IPS-15b (cell line): ENCODE data around the gene RPRD1A.
"Not testable (repeated sequence)": the region's sequence is repeated elsewhere in the genome, so short reads cannot be mapped to it uniquely, and the experiment has no call there.

Source experiments
- H3K27me3 ChIP-seq: one replicate; pipeline ENCODE4 v1.6.1; 2013; ENCODE audit warnings: low read length; ENCODE audit not compliant: control insufficient read depth, insufficient read depth
- H3K36me3 ChIP-seq: one replicate; pipeline ENCODE4 v1.6.1; 2013; ENCODE audit warnings: low read length; ENCODE audit not compliant: control insufficient read depth, insufficient read depth
- H3K4me1 ChIP-seq: one replicate; pipeline ENCODE4 v1.6.1; 2013; ENCODE audit warnings: mild to moderate bottlenecking, low read length; ENCODE audit not compliant: control insufficient read depth, insufficient read depth
- H3K4me3 ChIP-seq: one replicate; pipeline ENCODE4 v1.5.1; 2013; ENCODE audit warnings: low read depth, low read length
- H3K9ac ChIP-seq: one replicate; pipeline ENCODE4 v1.6.1; 2013; ENCODE audit warnings: low read depth, mild to moderate bottlenecking, low read length
- H3K9me3 ChIP-seq: one replicate; pipeline ENCODE4 v1.6.1; 2013; ENCODE audit warnings: mild to moderate bottlenecking, low read length; ENCODE audit not compliant: control insufficient read depth, insufficient read depth

Gene RPRD1A

GRCh38 chr18:36075862-36076587, 8.7 kb upstream of the RPRD1A start:
- Histone ChIP-seq H3K4me1 (no peaks in the 10 kb centered on the region), H3K9me3 (no peaks in the 10 kb centered on the region), H3K27me3 (no peaks in the 10 kb centered on the region), H3K9ac (no peak overlapping the region), H3K36me3 (no peaks in the 10 kb centered on the region), H3K4me3 (no peak overlapping the region)

DNA sequence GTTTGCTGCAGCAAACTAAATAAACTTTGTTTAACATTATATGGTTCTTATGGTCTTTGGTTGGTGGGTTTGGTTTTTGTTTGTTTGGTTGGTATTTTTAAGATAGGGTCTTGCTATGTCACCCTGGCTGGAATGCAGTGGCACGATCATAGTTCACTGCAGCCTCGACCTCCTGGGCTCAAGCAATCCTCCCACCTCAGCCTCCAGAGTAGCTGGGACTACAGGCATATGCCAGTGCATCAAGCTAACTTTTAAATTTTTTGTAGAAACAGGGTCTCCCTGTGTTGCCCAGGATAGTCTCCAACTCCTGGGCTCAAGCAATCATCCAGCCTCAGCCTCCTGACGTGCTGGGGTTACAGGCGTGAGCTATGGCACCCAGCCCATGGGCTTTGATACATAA, 7.1 kb upstream of the RPRD1A start:
- no peaks in the 10 kb centered on the region for H3K36me3 ChIP-seq

DNA sequence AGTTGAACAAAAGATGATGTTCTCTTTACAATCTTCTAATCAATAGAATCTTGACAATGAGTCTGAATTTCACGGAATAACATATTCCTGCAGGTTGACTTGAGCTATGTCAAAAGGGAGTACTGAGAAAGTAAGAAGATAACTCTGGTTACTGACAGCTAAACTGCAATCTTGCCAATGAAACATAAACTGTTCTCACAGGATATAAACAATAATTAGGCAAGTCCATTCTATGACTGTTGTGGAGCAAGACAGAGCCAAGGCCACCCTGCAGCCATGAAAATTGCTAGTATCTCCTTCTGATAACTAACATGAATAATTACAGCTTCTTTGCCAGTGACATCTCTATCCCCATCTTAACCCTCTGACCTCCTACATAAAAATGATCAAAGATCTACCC, 6.3 kb upstream of the RPRD1A start:
- Histone ChIP-seq H3K4me1 (no peaks in the 10 kb centered on the region), H3K27me3 (no peaks in the 10 kb centered on the region), H3K9me3 (no peaks in the 10 kb centered on the region), H3K4me3 (no peak overlapping the region), H3K9ac (no peak overlapping the region), H3K36me3 (no peaks in the 10 kb centered on the region)

More for the DNA sequence above, 7.1 kb upstream of the RPRD1A start:
- Histone ChIP-seq H3K27me3 (no peaks in the 10 kb centered on the region), H3K4me3 (no peak overlapping the region), H3K4me1 (no peaks in the 10 kb centered on the region), H3K9me3 (no peaks in the 10 kb centered on the region), H3K9ac (no peak overlapping the region)

DNA sequence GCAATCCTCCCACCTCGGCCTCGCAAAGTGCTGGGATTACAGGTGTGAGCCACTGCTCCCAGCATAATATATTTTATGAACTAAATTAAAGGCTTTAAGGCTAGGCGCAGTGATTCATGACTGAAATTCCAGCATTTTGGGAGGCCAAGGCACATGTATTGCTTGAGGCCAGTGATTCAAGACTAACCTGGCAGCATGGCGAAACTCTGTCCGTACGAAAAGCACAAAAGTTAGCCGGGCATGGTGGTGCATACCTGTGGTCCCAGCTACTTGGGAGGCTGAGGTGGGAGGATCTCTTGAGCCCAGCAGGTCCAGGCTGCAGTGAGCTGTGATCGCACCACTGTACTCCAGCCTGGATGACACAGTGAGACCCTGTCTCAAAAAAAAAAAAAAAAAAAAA, 5.0 kb upstream of the RPRD1A start:
- H3K9me3 ChIP-seq, H3K9ac ChIP-seq, H3K4me3 ChIP-seq, H3K36me3 ChIP-seq, H3K4me1 ChIP-seq, H3K27me3 ChIP-seq: not testable (repeated sequence)

- peak overlapping the region; percentile 93 for H3K9ac ChIP-seq
- no peaks in the 10 kb centered on the region for H3K27me3 ChIP-seq
- peak overlapping the region; percentile 99 for H3K4me3 ChIP-seq
- H3K4me1 ChIP-seq, result peaks cover 4% of the 10 kb centered on the region
- H3K9me3 ChIP-seq, result no peaks in the 10 kb centered on the region
- H3K36me3 ChIP-seq, result peaks cover 4% of the 10 kb centered on the region
Measured at GRCh38 chr18:36066686-36067054, 689 bp downstream of the RPRD1A start.

- Histone ChIP-seq H3K4me1 (peaks cover 4% of the 10 kb centered on the region), H3K27me3 (no peaks in the 10 kb centered on the region), H3K4me3 (peak overlapping the region; percentile 99), H3K9ac (peak overlapping the region; percentile 55), H3K9me3 (no peaks in the 10 kb centered on the region), H3K36me3 (peaks cover 4% of the 10 kb centered on the region)
Measured at GRCh38 chr18:36066001-36066400, 1.4 kb downstream of the RPRD1A start.

GRCh38 chr18:36064809-36065079, 2.6 kb downstream of the RPRD1A start:
- H3K9ac ChIP-seq, H3K27me3 ChIP-seq, H3K9me3 ChIP-seq, H3K36me3 ChIP-seq, H3K4me1 ChIP-seq: not testable (repeated sequence)
- H3K4me3 ChIP-seq, result peak overlapping the region; percentile 11

- Histone ChIP-seq H3K9me3 (no peaks in the 10 kb centered on the region), H3K4me3 (peak overlapping the region; percentile 11), H3K36me3 (peaks cover 4% of the 10 kb centered on the region), H3K4me1 (peaks cover 4% of the 10 kb centered on the region), H3K9ac (no peak overlapping the region), H3K27me3 (no peaks in the 10 kb centered on the region)
Measured at GRCh38 chr18:36064027-36064808, 3.1 kb downstream of the RPRD1A start.

GRCh38 chr18:36058674-36059073, 8.7 kb downstream of the RPRD1A start:
- H3K4me1 ChIP-seq, result peaks cover 3% of the 10 kb centered on the region

GRCh38 chr18:36051760-36052159, 15.6 kb downstream of the RPRD1A start:
- no peaks in the 10 kb centered on the region for H3K36me3 ChIP-seq
- no peaks in the 10 kb centered on the region for H3K9me3 ChIP-seq
- H3K4me3 ChIP-seq, result no peak overlapping the region
- H3K4me1 ChIP-seq, result peaks cover 10% of the 10 kb centered on the region
- no peak overlapping the region for H3K9ac ChIP-seq
- no peaks in the 10 kb centered on the region for H3K27me3 ChIP-seq

More at GRCh38 chr18:36058674-36059073, 8.7 kb downstream of the RPRD1A start:
- Histone ChIP-seq H3K9me3 (no peaks in the 10 kb centered on the region), H3K27me3 (no peaks in the 10 kb centered on the region), H3K4me3 (no peak overlapping the region), H3K9ac (no peak overlapping the region), H3K36me3 (no peaks in the 10 kb centered on the region)

DNA sequence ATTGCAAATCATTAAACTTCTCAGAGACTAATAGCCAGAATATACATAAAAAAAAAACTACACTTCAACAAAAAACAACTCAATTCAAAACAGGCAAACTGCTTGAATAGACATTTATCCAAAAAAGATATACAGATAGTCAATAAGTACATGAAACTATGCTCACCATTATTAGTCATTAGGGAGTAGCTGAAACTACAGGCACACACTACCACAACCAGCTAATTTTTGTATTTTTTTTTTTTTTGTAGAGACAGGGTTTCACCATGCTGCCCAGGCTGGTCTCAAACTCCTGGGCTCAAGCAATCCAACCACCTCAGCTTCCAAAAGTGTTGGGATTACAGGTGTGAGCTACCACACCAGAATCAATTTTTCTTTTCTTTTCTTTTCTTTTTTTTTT, 16.9 kb downstream of the RPRD1A start:
- H3K9me3 ChIP-seq, result no peaks in the 10 kb centered on the region

DNA sequence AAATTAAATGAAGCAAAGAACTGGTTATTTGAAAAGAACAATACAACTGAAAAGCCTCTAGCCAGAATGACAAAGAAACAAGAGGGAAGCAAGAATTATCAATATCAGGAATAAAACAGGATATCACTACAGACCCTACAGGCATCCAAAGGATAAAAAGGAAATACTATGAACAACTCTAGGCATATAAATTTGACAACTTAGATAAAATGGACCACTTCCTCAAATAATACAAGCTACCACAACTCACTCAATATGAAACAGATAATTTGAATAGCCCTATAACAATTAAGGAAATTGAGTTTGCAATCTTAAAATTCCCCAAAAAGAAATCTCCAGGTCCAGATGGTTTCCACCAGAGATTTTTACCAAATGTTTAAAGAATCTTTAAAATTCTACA, 19.8 kb downstream of the RPRD1A start:
- no peaks in the 10 kb centered on the region for H3K27me3 ChIP-seq
- H3K4me3 ChIP-seq, result no peak overlapping the region
- H3K9me3 ChIP-seq, result no peaks in the 10 kb centered on the region
- no peak overlapping the region for H3K9ac ChIP-seq
- peaks cover 21% of the 10 kb centered on the region for H3K4me1 ChIP-seq
- no peaks in the 10 kb centered on the region for H3K36me3 ChIP-seq

More for the DNA sequence above, 16.9 kb downstream of the RPRD1A start:
- H3K9ac ChIP-seq, result no peak overlapping the region
- peaks cover 13% of the 10 kb centered on the region for H3K4me1 ChIP-seq
- no peaks in the 10 kb centered on the region for H3K36me3 ChIP-seq
- no peak overlapping the region for H3K4me3 ChIP-seq
- H3K27me3 ChIP-seq, result no peaks in the 10 kb centered on the region
